ENCODE data around the gene SULF2.
A peak's percentile ranks its signal among the peaks of the same experiment; 100 is the strongest.

SULF2 gene

DNA sequence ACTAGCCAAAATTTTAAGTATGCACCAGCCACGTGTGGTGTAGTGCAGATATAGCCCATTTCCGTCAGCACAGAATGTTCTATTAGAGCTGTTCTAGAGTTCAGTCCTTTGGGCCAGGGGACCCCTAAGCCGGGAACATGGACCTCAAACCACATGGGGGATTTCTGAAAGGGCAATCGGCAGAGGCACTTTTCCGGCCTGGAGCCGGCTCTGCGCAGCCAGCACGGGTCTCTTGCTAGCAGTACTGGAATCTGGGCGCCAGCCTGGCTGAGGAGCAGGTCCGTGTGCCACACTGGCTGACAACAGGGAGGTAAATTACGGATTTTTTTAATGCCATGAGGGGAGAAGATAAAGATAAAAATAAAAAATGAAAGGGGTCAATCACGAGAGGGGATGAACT lies 120.5 kb downstream of the SULF2 start:
- no peak for DNase-seq

DNA sequence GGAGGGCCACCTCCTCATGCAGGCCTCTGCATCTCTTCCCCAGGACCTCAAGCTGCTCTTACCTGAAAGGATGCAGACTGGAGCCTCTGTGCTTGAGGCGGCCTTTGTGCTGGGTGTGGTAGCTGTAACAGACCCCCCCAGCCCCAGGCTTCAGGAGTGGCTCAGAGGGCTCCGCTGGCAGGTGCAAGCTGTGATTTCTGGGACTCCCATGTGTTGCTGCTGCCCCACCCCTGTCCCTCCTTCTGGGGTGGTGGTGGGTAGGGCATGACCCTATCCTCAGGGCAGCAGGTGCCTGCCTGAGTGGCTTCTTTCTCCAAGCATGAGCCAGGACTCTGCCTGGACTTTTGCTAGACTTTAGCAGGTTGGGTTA lies 121.2 kb downstream of the SULF2 start:
- no peak for DNase-seq

DNA sequence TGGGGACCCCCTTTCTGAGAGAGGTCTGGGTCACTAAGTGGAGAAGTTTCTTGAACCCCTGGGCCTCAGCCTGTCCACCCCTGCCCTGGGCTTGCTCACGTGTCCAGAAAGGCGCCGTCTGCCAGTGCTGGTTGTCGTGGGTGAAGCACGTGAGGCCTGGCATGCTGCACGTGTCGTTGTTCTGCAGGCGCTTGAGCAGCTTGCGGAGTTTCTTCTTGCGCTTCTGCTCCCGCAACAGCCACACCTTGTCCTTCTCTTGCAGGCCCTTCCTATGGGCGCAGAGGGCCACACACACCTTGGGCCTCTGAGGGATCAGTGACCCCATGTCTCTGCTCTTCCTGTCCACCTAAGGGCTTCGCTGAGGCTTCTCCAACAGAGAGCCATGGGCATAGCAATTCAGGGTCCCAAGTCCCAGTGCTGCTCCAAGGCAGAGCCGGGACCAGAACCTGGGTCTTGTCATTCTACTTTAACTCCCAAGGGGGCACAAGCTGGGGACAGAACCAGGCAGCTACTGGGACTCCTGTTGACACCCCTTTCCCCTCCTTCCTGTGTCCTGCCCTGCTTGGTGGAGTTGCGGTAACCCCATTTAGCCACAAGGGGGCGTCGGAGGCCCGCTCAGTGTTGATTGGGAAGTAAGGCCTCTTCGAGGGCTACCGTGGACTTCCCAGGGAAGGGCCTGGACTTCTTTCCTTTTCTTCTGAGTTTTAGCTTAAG lies 121.8 kb downstream of the SULF2 start:
- DNase-seq, result peak; percentile 52

DNA sequence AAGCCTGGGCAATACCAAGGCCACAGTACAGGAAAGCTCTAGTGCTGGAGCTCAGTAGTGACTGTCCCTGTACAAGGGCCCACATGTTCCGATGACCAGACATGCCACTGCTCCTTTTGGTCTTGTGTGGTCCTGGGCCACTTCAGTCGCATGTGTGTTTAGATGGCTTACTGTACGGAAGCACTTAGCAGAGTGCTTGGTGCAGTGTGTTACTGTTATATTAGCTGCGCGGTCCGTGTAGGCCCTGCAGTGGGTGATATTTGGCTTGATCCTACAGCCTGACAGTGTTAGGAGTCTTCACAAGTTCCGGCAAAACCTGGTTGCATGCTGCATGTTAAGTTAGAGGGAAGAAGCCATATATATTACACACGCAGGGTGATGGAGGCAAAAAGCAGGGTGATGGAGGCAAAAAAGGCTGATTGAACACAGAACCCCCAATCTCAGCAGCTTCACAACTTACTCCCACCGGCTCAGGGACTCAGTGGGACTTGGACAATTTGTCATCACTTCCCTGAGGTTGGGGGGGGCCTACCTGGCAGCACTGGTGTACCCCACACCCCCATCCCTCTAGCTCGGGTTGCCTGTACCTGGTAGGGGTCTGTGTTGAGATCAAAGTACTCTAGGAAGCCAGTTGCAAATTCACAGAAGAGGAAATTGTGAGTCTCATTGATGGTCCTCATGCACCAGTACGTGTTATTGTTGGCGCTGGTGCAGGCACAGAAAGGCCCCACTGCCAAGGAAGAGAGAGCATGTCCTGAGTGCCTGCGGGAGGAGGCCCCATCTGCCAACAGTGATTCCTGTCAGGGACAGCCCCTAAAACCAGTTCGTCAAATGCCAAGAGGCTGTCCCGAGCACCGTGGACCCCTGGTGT lies 122.6 kb downstream of the SULF2 start:
- DNase-seq, result no peak

DNA sequence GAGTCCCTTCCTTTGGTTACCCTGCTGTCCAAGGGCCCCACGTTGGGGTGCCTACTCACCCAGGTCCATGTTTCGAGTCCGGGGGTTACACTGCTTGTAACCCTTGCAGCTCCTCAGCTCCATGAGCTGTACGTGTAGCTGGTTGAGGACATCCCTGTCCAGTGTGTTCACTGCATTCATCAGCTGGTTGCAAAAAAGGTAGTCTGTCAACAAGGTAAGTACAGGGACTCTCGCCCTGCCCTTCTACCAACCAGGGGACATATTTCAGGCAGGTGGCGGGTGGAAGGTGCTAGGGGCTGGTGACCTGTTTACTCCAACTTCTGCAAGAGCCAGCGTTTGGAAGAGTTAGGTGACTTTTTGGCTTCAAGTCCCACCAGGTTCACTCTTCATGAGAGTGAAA lies 123.6 kb downstream of the SULF2 start:
- no peak for DNase-seq

DNA sequence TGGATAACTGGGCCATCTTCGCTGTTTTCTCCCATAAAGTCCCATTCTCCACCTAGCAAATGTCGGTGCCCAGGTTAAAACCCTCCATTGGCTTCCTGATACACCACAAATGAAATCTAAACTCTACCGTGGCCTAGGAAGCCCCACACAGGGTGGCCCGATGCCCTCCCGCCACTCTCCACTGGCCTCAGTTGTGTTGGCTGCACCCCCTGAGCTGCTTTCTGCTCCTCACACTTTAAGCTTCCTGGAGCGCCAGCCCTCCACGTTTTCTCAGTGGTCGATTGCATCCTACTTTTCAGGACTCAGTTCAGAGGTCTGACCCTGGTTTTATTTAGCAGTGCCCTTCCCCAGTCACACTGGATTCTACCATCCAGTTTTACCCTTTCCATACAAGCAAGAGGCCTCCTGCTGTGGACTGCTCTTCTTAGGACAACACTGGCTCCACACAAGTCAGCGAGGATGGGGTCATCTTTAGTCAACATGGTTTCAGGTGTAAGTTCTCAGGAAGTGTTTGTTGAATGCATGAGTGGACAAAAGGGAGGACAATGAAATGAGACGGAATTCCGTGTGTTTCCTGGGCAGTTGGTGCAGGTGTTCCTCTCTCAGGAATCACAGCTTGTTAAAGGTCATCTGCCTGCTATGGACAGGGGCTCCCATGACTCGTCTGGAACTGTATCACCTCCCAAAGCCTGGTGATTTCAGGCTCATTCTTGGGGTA lies 124.1 kb downstream of the SULF2 start:
- no peak for DNase-seq

DNA sequence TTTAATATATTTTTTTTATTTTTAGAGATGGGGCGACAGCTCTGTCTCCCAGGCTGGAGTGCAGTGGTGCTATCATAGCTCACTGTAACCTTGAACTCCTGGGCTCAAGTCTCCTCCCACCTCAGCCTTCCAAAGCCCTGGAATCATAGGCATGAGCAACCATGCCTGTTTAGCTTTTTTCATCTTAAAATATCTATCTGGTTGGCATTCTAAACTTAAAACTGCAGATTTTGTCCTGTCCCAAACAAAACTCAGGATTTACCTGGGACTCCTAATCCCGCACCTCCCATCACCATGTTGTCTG lies 124.7 kb downstream of the SULF2 start:
- no peak for DNase-seq

DNA sequence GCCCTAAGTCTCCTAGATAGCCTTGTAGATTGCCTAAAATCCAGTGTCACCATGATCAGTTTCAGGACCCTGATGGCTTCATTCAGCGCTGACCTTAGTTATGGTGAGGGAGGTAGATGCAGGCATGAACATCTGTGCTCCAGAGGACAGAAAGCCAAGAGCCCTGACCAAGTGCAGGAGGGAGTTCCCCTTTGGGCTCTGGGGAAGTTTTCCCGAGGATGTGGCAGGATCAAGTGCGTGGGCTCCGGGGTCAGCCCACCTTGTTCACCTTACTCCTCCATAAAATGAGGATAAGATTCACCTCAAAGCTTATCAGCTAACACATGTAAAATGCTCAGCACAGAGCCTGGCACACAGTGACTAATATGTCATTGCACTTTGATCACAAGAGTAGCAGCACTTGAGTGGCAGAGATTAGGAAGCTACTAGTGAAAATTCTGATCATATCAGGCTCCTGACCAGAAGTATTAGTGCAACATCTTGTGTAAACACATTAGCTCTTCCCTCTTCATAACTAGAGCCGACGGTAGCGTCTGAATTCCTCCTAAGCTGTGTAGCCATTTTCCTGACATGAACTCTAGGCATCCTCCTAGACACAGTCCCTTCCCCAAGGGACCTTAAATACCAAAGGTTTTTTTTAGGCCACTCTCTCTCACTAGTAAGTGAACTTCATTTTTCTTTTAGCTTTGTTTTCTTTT lies 125.2 kb downstream of the SULF2 start:
- no peak for DNase-seq

DNA sequence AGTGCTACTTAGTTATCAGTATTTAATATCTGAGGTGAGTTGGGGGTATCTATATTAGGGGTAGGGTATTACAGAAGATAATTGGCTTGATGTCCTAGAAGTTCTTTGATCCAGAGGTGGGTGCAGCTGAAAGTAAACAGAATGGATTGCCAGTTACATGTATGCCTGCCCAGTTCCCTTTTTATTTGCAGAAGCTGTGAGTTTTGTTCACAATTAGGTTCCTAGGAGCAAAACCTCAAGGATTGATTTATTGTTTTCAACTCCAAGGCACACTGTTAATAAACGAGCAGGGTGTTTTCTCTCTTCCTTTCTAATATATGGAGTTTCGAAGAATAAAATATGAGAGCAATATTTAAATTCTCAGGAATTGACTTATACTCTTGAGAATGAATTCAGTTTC lies 129.0 kb downstream of the SULF2 start:
- no peak for DNase-seq

DNA sequence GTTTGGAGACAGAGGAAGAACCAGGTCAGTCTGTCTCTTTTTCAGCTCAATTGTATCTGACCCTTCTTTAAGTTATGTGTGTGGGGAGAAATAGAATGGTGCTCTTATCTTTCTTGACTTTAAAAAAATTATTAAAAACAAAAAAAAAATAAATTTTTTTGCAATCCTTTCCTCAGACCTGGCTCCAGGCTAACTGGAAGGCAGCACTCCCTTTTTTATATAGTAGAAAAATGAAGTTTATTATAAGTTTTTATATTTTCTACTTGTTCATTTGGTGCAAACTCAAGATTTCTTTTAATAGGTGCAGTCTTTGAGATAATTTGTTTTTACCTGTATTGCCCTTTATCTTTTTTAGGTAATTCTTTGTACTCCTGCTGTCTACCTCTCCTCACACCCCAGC lies 129.6 kb downstream of the SULF2 start:
- no peak for DNase-seq

DNA sequence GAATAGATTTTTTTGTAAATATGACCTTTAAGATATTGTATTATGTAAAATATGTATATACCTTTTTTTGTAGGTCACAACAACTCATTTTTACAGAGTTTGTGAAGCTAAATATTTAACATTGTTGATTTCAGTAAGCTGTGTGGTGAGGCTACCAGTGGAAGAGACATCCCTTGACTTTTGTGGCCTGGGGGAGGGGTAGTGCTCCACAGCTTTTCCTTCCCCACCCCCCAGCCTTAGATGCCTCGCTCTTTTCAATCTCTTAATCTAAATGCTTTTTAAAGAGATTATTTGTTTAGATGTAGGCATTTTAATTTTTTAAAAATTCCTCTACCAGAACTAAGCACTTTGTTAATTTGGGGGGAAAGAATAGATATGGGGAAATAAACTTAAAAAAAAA lies 130.9 kb downstream of the SULF2 start:
- no peak for DNase-seq

DNA sequence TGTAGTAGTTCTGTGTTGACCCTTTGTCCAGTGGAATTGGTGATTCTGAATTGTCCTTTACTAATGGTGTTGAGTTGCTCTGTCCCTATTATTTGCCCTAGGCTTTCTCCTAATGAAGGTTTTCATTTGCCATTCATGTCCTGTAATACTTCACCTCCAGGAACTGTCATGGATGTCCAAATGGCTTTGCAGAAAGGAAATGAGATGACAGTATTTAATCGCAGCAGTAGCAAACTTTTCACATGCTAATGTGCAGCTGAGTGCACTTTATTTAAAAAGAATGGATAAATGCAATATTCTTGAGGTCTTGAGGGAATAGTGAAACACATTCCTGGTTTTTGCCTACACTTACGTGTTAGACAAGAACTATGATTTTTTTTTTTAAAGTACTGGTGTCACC lies 131.4 kb downstream of the SULF2 start:
- DNase-seq, result no peak

DNA sequence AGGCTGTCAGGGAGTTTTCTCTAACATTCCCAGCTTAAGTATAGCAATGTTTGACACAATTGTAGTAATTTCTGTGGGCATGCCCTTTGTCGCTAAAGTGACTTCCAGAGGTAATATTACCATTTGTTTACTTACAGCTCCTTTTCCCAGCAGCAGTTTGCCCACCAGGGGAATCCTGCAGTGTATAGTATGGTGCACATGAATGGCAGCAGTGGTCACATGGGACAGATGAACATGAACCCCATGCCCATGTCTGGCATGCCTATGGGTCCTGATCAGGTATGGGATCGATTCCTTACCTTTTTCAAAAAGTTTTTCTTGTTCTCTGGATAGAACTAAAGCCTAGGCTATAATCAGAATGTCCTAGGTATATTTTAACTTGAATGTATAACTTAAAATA lies 132.5 kb downstream of the SULF2 start:
- no peak for DNase-seq

DNA sequence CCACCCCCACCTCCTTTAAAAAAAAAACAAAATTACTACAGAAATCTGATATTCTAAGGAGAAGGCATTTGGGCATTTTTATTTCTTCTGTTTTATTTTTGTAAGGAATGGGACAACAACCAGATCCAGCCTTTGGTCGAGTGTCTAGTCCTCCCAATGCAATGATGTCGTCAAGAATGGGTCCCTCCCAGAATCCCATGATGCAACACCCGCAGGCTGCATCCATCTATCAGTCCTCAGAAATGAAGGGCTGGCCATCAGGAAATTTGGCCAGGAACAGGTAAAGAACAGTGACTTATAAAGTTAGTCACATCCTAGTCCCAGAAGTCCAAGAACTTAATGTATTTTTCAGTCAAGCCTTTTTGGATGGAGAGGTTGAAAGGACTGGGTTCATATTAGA lies 133.0 kb downstream of the SULF2 start:
- DNase-seq, result no peak

DNA sequence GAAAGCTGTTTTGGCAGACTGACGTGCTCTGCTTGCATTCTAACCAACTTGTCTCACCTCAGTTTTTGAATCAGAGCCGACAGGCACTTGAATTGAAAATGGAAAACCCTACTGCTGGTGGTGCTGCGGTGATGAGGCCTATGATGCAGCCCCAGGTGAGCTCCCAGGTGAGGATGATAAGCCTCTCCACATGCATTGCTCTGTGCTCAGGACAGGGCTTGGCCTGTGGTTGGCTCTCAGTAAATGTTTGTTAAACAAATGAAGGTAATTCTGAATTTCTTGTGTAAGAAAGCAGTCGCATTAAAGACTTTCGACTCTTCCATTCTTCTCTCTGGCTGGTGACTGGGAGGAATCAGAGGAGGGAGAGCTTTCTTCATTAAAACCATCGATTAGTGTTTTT lies 136.3 kb downstream of the SULF2 start:
- DNase-seq, result no peak

DNA sequence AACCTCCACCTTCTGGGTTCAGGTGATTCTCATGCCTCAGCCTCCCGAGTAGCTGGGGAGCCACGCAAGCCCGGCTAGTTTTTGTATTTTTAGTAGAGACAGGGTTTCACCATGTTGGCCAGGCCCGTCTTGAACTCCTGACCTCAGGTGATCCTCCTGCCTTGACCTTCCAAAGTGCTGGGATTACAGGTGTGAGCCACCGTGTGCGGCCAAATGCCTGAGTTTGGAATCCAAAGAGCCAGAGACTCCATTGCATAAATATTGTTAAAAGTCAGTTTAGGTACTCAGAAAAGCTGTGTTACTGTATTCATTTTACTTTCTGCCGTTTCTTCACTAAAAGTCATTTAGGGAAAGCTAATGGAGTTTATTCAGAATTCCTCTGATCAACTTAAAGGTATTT lies 137.3 kb downstream of the SULF2 start:
- DNase-seq, result no peak

DNA sequence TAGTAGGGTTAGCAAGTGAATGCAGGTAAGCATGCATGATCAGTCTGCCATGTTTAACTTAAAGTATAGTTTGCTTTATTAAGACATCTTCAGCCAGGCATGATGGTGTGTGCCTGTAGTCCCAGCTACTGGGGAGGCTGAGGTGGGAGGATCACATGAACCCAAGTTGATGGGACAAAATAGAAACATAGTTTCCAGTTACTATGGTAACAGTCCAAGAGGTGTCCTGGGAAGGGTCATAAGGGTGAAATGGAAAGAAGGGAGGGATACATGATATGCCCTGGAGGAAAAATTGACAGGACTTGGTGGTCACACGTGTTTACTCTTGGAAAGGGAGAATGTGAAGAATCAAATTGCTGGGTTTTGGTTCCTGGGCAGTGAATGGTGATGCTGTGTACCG lies 139.6 kb downstream of the SULF2 start:
- no peak for DNase-seq

DNA sequence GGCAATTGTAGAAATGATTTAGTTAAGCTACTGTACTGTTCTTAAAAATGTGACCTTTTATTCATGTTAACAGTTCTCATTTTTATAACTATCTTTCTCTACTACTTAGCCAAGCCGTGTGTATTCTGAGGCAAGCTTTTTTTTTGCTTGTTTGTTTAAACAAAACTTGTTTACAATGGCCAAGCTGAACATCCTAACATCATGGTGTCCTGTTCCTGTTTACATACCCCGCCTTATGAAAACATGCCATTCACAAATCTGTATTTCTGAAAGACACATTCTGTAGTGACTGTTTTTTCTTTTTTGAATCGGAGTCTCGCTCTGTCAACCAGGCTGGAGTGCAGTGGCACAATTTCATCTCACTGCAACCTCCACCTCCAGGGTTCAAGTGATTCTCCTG lies 142.7 kb downstream of the SULF2 start:
- DNase-seq, result no peak

DNA sequence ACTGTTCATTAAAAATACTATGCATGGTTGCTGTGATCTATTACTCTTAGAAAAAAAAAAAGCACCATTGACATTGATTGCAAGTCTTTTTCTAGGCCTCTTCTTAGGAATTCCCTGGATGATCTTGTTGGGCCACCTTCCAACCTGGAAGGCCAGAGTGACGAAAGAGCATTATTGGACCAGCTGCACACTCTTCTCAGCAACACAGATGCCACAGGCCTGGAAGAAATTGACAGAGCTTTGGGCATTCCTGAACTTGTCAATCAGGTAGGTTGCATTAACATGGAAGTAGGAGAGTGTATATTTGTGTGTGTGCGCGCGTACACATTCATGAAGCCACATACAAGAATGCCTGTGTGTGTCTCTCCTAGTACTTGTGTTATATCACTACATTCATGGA lies 143.2 kb downstream of the SULF2 start:
- DNase-seq, result no peak

DNA sequence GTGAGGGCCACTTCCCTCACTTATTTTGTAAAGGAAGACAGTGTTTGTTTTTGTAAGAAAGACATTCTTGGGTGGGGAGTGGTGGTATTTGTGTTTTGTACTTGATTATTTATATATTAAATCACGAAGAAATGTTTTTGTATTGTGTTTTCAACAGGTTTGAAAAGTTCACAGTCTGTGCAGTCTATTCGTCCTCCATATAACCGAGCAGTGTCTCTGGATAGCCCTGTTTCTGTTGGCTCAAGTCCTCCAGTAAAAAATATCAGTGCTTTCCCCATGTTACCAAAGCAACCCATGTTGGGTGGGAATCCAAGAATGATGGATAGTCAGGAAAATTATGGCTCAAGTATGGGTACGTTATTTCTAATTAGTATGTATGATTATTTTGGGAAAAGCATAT lies 146.4 kb downstream of the SULF2 start:
- DNase-seq, result no peak

DNA sequence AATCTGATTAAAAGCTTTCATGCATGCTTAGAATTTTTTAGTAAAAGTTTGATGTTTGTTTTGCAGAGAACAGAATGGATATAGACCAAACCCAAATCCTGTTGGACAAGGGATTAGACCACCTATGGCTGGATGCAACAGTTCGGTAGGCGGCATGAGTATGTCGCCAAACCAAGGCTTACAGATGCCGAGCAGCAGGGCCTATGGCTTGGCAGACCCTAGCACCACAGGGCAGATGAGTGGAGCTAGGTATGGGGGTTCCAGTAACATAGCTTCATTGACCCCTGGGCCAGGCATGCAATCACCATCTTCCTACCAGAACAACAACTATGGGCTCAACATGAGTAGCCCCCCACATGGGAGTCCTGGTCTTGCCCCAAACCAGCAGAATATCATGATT lies 150.0 kb downstream of the SULF2 start:
- no peak for DNase-seq

DNA sequence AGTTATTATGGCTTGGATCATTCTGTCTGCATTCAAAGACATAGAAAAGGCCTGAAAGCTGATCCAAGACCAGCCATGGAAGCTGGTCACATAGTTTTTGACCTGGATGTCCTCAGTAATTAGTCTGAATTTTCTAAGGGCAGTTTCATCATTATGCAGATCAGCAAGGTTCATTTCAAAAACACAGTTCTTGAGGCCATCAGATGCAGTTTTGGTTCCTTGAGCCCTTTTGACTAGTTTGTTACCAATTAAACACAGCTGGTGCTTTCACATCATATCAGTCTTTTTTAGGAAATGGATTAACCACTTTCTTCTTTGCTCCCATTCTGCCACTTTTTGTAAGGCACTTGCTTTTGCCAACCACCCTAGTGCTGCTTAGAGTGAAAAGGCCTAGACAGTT lies 154.2 kb downstream of the SULF2 start:
- DNase-seq, result no peak

DNA sequence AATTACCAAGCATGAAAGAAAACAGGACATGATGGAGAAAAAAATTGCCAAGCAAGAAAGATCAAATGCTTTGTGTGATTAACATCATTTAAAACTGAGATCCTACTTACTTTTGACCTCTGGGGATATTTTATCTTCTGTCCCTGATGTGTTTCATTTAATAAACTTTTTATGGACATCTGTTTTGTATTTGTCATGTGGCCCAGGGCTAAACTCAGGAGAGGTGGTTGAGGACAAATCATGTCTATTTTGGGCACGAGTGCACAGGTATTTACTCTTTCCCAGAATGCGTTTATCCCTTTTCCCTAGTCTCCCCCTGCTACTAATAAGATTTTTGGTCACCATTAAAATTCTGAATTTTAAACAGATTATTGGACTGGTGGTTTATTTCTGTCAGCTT lies 155.4 kb downstream of the SULF2 start:
- DNase-seq, result no peak

DNA sequence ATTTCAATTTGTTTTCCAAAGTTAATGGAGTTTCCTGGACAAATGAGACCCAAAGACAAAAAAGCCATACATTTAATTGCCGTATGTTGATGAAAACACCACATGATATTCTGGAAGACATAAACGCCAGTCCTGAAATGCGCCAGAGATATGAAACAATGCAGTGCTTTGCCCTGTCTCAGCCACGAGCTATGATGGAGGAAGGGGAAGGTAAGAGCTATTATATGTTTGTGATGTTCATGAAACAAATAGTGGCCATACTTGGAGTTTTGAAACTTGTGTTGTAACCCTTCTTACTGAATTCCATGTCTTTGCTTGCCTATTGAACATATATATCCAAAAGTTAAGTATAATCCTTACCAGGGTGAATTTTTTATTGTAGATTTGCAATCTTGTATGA lies 157.7 kb downstream of the SULF2 start:
- DNase-seq, result no peak

All from HCEC 1CT (cell line).